Head of caudate nucleus (tissue), 42 donors: Measurements from ENCODE around the gene RHEBL1.
"Not testable (repeated sequence)": the region's sequence is repeated elsewhere in the genome, so short reads cannot be mapped to it uniquely, and the experiment has no call there.

Experiments used
- DNase-seq, 42 donors: peaks; one replicate each; pipeline versions ENCODE4 v3.0.0 to v3.0.0-alpha.2; 2020 to 2021; ENCODE audit warnings: mixed read lengths in 7 of 42
- intact Hi-C: fragments of 100-400 bp; cut with DNase I; formaldehyde crosslinking; loops from one replicate; pipeline ENCODE4 v1.15.0; 2022

The RHEBL1 gene

GRCh38 chr12:49091056-49091835, 21.5 kb upstream of the RHEBL1 start:
- intact Hi-C loops = no loop called here
- no peak for DNase-seq

- intact Hi-C loops = loop anchor here (5.0 kb wide), 1 partner anchor 42 kb away; the partner anchor contains the start of gene TUBA1B
Measured at GRCh38 chr12:49089821-49090773, 20.3 kb upstream of the RHEBL1 start.

GRCh38 chr12:49088932-49089330, 19.2 kb upstream of the RHEBL1 start:
- peak in 1 of 42 donors; percentile 28 for DNase-seq
- intact Hi-C loops = loop anchor here (5.0 kb wide), 1 partner anchor 43 kb away; the partner anchor contains the start of gene TUBA1B

More at GRCh38 chr12:49089821-49090773, 20.3 kb upstream of the RHEBL1 start:
- DNase-seq = peak in 30 of 42 donors; percentile 24 to 79 (median 50)

- intact Hi-C loops = loop anchor here (5.0 kb wide), 1 partner anchor 44 kb away; the partner anchor contains the start of gene TUBA1B
- peak; percentile 62 to 94 (median 84) for DNase-seq
Measured at GRCh38 chr12:49088150-49088931, 18.6 kb upstream of the RHEBL1 start.

- intact Hi-C loops = loop anchor here (5.0 kb wide), 1 partner anchor 46 kb away; the partner anchor contains the start of gene TUBA1B
Measured at GRCh38 chr12:49086116-49086515, 16.3 kb upstream of the RHEBL1 start.

GRCh38 chr12:49084438-49084837, 14.7 kb upstream of the RHEBL1 start:
- DNase-seq = no peak
- intact Hi-C loops = no loop called here

More at GRCh38 chr12:49086116-49086515, 16.3 kb upstream of the RHEBL1 start:
- DNase-seq = no peak

GRCh38 chr12:49079793-49080192, 10.0 kb upstream of the RHEBL1 start:
- no peak for DNase-seq
- intact Hi-C loops = no loop called here

- intact Hi-C loops = no loop called here
- no peak for DNase-seq
Measured at GRCh38 chr12:49070971-49071370, 1.2 kb upstream of the RHEBL1 start.

- peak in 1 of 42 donors; percentile 8 for DNase-seq
- intact Hi-C loops = no loop called here
Measured at GRCh38 chr12:49068879-49069506, 786 bp downstream of the RHEBL1 start.

GRCh38 chr12:49066120-49066519, 3.7 kb downstream of the RHEBL1 start:
- intact Hi-C loops = no loop called here
- no peak for DNase-seq

- no peak for DNase-seq
- intact Hi-C loops = no loop called here
Measured at GRCh38 chr12:49064767-49065152, 5.0 kb downstream of the RHEBL1 start.

GRCh38 chr12:49061916-49062315, 7.9 kb downstream of the RHEBL1 start:
- intact Hi-C loops = not testable (repeated sequence)
- DNase-seq = peak in 1 of 42 donors; percentile 16

GRCh38 chr12:49061157-49061650, 8.6 kb downstream of the RHEBL1 start:
- DNase-seq = no peak
- intact Hi-C loops = no loop called here

- intact Hi-C loops = no loop called here
- DNase-seq = peak; percentile 79 to 97 (median 94)
Measured at GRCh38 chr12:49060237-49061156, 9.3 kb downstream of the RHEBL1 start, which contains the start of gene KMT2D. Gene KMT2D, minus strand, starts transcription at chr12:49060794. Its CDS starts 5,470 bp downstream, at chr12:49055324.

- intact Hi-C loops = no loop called here
Measured at GRCh38 chr12:49059299-49060171, 10.2 kb downstream of the RHEBL1 start.

GRCh38 chr12:49059045-49059298, 10.8 kb downstream of the RHEBL1 start:
- no peak for DNase-seq
- intact Hi-C loops = no loop called here

More at GRCh38 chr12:49059299-49060171, 10.2 kb downstream of the RHEBL1 start:
- DNase-seq = peak in 2 of 42 donors; percentile 31 to 42
